Measurements from ENCODE around the gene CELF4.

GRCh38 chr18:37378336-37379010, 187.1 kb downstream of the CELF4 start:
- TF ChIP-seq EZH2 (IDR thresholded peaks at IDR 0.05; ENCODE audit: low read length): no peak
- TF ChIP-seq, protein P1, sequence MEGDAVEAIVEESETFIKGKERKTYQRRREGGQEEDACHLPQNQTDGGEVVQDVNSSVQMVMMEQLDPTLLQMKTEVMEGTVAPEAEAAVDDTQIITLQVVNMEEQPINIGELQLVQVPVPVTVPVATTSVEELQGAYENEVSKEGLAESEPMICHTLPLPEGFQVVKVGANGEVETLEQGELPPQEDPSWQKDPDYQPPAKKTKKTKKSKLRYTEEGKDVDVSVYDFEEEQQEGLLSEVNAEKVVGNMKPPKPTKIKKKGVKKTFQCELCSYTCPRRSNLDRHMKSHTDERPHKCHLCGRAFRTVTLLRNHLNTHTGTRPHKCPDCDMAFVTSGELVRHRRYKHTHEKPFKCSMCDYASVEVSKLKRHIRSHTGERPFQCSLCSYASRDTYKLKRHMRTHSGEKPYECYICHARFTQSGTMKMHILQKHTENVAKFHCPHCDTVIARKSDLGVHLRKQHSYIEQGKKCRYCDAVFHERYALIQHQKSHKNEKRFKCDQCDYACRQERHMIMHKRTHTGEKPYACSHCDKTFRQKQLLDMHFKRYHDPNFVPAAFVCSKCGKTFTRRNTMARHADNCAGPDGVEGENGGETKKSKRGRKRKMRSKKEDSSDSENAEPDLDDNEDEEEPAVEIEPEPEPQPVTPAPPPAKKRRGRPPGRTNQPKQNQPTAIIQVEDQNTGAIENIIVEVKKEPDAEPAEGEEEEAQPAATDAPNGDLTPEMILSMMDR (optimal IDR thresholded peaks at IDR 0.05 in 1 of 3, IDR thresholded peaks at IDR 0.05 in 1 of 3, conservative IDR thresholded peaks at IDR 0.05 in 1 of 3; ENCODE audit: extremely low read depth in 1 of 3, insufficient read depth in 2 of 3, low read length in 3 of 3): no peak

All from keratinocyte (primary cell).